Measurements from ENCODE around the gene SLC49A4.

Gene SLC49A4

DNA sequence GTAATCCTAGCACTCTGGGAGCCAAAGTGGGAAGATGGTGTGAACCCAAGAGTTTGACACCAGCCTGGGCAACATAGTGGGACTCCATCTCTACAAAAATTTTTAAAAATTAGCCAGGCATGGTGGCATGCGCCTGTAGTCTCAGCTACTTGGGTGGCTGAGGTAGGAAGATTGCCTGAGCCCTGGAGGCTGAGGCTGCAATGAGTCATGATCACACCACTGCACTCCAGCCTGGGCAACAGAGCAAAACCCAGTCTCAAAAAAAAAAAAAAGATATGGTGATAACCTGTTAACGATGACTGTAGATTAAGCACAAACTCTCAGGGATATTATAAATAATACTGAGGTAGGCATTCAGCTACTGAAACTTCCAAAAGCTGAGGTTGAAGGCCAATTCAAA lies 107.5 kb downstream of the SLC49A4 start:
- DNase-seq (ENCODE audit: low spot score), result no peak
- FAIRE-seq, result no peak

DNA sequence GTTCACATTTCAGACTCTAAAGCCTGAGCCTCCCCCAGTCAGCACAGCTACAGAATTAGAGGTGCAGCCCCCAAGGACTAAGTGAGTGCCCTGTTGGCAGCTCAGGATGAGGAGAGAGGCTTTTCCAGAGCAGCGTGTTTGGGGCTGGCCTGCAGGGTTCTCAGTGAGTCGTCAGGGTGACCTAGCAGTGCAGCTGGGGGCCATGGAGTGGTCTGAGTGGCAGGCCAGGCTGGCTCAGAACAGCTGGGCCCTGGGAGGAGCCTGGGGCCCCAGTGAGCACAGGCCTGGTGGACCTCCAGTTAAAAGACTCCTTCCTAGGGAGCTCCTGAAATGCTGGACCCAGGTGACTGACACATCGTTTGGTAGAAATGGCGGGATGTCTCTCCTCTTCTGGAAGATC lies 108.3 kb downstream of the SLC49A4 start:
- FAIRE-seq, result no peak
- DNase-seq (ENCODE audit: low spot score), result peak; percentile 8

DNA sequence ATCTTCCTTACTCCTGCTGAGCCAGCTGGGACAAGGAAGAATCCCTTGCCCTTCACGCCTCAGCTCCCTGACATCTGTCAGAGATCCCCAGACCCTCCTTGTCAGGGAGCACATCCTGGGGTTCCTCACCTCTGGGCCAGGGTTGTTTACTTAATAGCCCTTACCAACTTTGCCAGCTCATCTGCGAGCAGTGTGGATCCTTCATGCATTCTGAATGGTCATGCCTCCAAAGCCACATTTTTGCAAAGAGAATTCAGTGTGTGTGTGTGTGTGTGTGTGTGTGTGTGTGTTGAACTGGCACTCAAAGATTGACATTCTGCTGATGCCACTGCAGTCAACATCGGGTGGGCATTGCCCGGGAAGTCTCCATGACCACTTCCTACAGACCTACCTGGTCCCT lies 112.6 kb downstream of the SLC49A4 start:
- peak; percentile 86 for FAIRE-seq
- no peak for DNase-seq (ENCODE audit: low spot score)

DNA sequence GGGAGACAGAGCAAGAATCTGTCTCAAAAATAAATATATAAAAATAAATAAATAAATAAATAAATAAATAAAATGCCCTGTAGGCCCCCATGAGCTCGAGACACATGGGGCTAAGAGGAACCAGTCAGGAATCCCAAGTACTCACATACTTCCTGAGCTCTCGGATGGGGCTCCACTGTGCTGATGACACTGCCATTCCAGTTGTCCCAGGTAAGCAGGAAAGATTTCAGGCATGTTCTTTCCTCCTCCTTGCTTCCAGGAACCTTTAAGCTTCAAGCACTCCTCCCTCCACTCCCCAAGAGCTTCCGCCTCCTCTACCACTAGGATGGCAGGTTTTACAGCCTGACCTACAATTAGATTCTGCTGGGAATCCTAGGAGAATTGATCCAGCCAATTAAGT lies 113.4 kb downstream of the SLC49A4 start:
- no peak for FAIRE-seq
- no peak for DNase-seq (ENCODE audit: low spot score)

DNA sequence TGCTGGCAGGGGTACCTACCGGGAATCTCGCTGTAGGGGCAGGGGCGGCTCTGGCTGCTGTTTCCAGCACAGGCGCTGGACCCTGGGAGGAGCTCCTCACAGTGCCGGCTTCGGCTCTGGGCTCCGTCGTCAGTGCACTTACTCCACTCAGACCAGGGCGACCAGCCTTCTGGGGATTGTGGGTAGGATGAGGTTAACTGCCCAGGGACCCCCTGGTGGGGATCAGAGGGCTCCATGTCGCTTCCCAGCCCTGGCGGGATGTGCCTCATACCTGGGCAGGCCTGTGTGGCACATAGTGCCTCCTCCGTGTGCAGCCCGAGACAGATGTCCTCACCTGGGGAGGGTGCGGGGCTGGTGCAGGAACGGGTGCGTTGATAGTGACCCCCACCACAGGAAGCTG lies 117.0 kb downstream of the SLC49A4 start:
- no peak for DNase-seq (ENCODE audit: low spot score)
- FAIRE-seq, result no peak

DNA sequence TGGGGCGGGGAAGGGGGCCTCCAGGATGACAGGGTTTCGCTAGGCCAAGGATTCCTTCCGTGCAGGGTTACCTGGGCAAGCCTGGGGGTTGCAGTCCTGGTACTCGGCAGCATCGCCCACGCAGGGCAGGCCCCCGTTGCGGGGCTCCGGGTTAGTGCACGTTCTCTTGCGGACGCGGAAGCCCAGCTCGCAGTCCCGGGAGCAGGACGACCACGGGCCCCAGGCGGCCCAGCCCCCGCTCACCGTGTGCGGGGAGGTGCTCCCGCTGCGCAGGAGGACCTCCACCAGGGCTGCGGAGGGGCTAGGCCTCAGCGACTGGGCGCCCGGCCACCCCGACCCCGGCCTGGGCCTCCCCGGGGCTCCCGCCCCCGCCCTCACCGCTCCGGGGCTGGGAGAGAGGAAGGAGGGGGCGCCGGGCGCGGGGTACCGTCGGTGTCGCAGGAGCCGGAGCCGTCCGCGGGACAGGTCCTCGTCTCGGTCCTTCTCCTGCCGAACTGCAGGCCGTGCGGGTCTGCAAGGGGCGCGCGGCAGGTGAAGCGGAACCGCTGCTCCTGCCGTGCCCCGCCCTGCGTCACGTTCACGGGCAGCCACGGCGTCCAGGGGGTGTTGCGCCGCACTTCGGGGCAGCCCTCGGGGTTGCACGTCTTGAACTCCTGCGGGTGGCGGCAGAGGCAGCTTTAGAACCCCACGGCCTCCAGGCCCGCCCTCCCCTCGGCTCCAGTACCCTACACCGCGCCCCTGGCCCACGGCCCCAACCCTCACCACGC lies 118.1 kb downstream of the SLC49A4 start:
- no peak for FAIRE-seq
- DNase-seq (ENCODE audit: low spot score), result no peak

DNA sequence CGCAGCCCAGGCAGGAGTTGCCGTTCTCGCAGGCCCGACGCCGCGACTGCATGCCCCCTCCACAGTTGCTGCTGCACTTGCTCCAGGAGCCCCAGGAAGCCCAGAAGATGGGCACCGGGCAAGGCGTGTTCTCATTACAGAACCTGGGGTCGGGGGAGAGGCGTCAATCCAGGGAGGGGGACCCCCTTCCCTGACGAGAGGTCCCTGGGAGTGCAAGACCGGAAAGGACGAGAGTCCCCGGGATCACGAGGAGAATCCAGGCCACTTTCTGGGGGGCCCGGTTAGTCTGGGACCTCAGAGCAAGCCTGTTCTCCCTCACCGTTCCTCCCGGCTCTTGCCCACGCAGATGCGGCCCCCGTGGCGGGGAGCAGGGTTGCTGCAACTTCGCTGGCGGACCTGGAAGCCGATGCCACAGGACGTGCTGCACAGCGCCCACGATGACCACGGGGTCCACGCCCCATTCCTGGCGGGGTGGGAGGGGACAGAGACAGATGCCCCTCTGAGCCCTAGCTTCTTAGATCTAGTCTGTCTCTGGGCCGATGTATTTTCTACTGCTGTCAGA lies 118.8 kb downstream of the SLC49A4 start:
- FAIRE-seq (no peak), DNase-seq (ENCODE audit: low spot score) (no peak)

DNA sequence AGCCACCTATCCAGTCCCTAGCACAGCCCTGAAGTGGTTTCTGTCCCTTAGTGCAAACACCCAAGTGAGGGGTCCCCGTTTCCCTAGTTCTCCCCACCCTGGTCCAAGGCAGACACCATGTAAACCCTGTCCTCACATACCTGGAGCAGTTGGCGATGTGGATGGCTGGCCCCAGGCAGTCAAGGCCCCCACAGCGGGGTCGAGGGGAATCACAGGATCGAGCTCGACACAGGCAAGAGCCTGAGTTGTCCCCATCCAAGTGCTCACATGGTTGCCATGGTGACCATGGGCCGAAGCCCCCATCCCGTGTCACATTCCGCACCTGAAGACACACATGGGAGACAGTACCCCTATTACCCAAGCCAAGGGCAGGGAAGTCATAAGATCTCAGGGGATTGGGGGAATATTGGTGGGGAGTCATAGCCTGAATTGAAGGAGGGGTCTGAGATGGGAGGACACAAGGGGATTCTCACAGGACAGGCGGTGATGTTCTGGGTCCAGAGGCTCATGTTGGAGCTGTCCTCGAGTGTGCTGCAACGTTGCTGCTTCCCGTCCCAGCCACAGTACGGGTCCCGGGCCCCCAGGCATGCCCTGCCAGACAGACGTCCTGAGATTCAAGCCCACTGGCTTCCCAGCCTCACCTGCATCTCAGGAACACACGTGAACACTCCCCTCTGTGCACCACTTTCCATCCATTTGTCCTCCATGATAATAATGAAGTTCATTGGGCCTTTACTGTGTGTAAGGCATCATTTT lies 120.6 kb downstream of the SLC49A4 start:
- FAIRE-seq (no peak), DNase-seq (ENCODE audit: low spot score) (no peak)

DNA sequence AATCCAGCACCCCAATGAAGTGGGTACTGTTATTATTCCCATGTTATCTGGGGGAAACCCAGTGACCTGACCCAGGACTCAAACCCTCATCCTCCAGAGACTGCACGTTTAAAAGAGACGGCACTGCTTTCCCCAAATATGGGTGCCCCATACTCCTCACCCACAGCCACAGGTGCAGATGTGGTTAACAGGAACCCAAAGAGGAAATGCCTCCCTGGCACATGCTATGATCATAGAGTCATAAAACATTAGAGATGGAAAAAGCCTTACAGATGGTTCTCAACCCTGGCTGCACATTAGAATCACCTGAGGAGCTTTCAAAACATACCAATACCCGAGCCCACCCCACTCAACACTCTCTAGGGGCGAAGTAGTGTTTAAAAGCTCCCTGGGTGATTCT lies 121.2 kb downstream of the SLC49A4 start:
- FAIRE-seq, result no peak
- DNase-seq (ENCODE audit: low spot score), result no peak

DNA sequence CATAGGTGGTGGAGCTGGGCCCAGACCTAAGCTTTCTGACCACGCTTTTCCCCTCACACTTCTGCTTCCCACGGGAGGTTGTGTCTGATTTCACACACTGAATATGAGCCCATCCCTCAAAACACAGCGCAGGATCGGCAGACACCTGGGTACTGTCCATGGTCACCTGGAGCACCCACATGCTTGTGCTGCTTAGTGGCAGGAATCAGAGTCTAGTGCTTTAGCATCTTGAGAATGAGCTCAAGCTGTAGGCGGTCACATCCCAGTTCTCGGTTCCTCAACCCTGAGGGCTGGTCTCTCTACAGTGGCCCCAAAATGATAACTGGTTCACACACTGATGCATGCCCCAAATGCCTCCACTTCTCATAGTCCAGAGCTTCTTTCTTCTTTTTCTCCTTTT lies 121.7 kb downstream of the SLC49A4 start:
- FAIRE-seq, result peak; percentile 62
- DNase-seq (ENCODE audit: low spot score), result no peak

DNA sequence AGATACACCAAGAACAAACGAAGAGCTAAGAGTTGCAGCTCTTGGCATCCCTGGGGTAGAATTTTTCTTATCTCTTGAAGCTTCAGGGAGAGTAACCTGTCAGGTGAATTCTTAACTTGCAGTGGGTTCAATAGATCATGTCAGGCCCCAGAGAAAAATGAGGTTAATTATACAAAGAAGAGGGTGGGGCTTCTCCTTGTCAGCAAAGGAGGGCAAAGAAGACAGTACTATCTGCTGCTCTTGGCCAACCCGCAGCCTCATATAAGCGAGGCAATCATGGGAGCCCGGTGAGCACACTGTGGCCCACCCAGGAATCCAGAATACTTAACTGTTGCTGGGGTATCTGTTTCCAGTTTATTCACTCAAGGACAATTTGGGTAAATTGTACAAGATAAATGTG lies 122.5 kb downstream of the SLC49A4 start:
- no peak for DNase-seq (ENCODE audit: low spot score)
- no peak for FAIRE-seq

DNA sequence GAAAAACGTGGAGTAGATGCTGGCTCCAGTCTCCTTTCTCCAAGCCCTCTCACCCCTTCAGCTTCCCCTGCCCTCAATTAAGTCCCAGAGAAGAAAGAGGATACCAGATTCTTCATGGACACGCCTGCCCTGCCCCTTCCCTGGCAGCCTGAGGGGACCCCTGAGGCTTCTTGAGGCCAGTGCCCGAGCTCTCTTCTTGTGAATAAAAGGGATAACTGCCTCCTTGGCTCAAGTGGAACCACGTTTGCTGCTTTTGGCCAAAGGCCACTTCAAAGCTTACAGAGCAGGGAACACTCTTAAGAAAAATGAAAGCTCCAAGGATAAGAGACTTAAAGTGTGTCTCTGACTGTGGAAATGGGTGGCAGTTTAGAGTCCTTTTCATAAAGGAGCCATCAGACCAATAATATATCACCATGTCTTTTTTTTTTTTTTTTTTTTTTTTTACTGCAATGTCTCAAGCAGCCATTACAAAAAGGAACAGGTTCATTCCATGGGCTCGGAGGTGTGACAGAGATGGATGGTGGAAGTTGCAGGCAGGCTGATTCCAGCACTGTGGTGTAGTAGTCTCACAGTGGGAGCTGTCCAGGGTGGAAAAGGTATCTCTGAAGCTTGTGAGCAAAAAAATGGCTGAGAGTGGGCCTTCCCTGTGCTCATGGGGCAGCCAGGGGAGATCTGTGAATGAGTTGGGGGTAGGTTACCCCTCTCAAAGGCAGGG lies 123.9 kb downstream of the SLC49A4 start:
- DNase-seq (ENCODE audit: low spot score), result no peak
- FAIRE-seq, result no peak

DNA sequence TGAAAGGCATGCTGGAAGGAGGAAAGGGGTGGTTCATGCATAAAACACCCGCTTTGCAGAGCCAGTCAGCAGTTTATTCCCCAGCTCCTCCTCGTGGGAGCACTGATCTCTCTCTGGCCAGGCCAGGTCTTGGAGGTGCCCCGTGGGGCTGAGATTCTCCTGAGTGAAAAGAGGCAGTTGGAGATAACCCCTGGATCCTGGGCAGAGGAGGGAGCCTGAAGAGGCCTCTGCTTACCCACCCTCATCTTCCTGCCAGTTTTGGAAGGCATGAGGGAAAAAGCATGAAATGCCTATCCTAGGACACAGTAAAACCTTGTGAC lies 124.4 kb downstream of the SLC49A4 start:
- FAIRE-seq, result no peak
- no peak for DNase-seq (ENCODE audit: low spot score)

DNA sequence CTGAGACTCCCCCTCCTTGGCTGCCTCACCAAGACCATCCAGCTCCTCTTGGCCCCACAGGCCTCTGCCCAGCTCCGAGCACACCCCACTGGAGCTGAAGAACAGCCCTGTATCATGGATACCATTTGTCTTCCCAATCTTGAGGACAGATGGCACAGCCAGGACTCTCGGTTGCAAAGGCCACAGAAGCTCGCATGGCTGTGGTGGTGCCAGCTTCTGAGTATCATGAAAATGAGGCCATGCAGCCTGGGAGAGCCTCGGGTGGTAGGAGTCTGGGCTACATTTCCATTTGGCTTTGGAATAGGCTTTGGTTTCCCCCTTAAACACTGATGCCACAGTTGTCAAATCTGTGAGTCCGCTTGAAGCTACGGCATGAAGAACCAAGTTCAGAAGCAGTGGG lies 126.1 kb downstream of the SLC49A4 start:
- DNase-seq (ENCODE audit: low spot score), result no peak
- no peak for FAIRE-seq

DNA sequence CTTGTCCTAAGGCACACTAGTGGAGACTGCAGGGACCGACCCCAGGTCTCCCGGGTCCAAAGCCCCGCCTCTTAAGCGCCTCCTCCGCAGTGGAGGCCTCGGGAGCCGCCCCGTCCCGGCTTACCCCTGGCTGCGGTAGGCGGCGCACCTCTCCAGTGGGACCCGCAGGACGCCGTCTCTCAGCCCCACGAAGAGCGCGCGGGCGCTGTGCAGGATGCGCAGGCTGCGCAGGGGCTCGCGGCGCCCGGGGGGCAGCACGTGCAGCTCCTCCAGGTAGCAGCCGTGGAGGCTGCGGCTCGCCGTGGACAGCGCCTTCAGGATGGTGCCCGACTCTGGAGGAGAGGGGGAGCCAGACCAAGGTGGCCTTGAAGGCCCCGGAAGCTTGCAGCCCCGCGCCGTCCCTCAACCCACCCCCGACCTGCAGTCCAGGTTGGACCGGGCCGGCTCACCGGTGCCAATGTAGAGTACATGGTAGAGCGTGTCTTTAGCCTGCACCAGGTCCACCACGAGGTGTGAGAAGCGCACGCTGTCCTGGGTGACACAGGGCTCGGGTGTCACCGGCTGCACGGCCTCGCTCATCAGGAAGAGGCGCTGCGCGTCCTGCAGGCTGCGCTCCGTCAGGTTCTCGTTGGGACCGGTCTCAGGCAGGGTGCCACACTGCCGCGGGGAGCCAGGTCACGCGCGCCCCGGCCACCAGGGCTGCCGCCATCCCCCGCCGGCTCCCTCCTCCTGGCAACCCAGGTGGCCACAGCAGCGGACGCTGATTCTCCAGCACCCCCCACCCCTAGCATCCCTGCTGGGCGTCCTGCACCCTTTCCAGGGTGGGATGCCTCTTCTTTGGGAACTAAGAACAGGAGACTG lies 127.2 kb downstream of the SLC49A4 start:
- FAIRE-seq (no peak), DNase-seq (ENCODE audit: low spot score) (peak; percentile 56)

DNA sequence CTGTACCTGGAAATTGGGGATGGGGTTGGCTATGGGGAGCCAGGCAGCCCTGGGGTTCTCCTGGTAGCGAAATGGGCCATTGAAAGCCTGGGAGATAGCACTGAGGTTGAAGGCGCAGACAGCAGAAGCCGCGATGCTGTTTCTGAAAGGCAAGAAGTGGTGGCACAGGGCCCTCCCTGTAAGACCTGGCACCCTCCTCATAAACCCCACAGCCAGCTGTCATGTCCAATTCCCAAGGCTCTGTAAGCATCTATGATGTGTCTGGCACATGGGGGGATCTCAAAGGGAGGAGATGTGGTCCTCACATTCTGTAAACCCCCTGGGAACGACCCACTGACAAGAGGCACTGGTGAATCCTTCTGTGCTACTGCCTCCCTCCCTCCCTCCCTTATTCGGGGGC lies 128.7 kb downstream of the SLC49A4 start:
- FAIRE-seq (no peak), DNase-seq (ENCODE audit: low spot score) (no peak)

DNA sequence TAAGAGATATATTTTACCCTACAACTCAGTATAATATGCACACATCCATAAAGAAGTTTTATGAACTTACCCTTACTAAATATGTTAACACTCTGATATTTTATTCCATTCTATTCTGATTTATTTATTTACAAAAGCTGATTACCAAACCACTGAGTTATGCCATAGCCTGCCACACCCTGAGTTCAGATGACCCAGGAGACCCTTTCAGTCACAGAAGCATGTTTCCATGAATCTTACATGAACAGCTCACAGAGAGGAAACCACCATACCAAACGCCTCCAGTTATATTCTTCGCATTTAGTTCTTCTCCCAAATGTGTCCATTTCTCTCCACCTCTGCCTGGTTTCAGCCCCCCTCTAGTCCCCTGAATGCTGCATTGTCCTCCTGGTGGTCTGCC lies 129.2 kb downstream of the SLC49A4 start:
- FAIRE-seq, result no peak
- no peak for DNase-seq (ENCODE audit: low spot score)

DNA sequence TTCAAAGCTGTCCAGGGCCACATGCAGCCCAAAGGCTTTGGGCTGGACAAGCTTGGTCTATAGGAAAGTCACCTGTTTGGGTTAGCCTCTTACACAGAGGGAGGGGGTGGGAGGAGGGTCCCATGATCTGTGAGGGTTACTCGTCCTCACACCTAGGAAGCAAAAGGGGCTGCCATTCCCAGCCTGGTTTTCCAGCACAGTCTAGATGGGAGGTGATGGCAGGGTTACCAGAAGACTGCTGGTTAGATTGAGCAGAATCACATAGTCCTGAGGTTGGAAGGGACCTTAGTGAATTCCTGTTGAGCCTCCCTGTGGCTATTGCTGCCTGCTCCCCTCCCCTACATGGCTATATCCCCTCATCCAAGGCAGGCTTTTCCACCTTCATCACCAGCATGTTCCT lies 130.9 kb downstream of the SLC49A4 start:
- no peak for DNase-seq (ENCODE audit: low spot score)
- FAIRE-seq, result no peak

DNA sequence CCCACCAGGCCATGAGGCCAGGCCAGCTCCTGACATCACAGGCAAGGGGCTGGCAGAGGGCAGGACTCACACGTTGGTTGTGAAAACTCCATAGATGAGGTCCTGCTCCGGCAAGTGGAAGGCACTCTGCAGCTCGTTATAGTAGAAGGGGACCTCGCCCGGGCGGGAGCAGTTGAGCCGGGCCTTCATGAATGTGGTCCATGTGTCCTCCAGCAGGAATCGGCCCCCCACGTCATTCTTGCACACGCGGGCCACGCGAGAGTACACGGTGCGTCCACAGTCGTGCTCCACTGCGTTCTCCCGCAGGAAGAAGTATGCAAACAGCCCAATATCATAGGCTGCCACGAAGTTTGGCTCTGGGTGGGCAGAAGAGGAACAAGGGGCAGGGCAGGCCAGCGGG lies 131.5 kb downstream of the SLC49A4 start:
- FAIRE-seq (peak; percentile 72), DNase-seq (ENCODE audit: low spot score) (no peak)

DNA sequence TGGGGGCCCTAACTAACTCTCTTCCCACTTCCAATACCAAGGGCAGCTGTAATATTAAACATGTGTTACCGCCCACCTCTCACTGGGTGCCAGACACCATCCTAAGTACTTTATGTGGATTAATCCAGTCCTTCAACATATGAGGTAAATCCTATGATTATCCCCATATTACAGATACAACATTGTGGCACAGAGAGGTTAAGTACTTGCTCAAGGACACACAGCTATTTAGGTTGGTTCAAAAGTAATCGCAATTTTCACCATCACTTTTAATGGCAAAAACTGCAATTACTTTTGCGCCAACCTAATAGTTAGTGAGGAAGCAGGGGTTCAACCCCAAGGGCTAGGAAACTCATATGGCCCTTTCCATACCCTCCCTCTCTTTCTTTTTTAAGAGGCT lies 131.9 kb downstream of the SLC49A4 start:
- FAIRE-seq, result no peak

DNA sequence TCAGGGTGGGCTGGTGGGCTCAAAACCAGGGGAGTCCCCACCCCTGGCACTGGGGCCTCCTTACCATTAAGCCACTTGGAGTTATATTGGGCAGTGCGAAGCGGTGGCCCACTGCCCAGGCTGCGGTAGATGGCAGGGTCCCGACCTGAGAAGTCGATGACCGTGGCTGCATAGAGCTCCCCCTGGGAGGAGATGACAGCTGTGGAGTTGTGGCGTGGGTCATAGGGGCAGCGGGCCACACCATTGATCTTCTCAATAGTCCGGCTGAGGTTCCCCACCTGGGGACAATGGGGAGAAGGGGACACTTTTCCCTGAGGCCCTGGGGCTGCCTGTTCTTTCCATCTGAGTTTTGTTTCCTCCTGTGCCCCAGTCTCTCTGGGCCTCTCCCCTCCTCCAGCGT lies 132.9 kb downstream of the SLC49A4 start:
- DNase-seq (ENCODE audit: low spot score), result no peak
- FAIRE-seq, result no peak

More for the DNA sequence above, 131.9 kb downstream of the SLC49A4 start:
- no peak for DNase-seq (ENCODE audit: low spot score)

All from urothelium cell line (cell line).